Prostate gland (tissue), 2 donors: ENCODE measurements around the gene GTPBP3.

Experiments
- CTCF ChIP-seq, 4 experiments: fragments of 200-600 bp in 2 of 4; fragments of 450-650 bp in 2 of 4; sonication (generic) in 2 of 4; IDR thresholded peaks; 1 replicate in 3 of 4; 2 replicates in 1 of 4; pipeline ENCODE4 v1.5.1; 2016 to 2019; ENCODE audit warnings: antibody characterized with exemption in 4 of 4, mild to moderate bottlenecking in 2 of 4, moderate library complexity in 2 of 4
- POLR2A ChIP-seq: fragments of 450-650 bp; IDR thresholded peaks from one replicate; pipeline ENCODE4 v1.6.1; 2016; ENCODE audit warnings: antibody characterized with exemption, mild to moderate bottlenecking
- POLR2AphosphoS5 ChIP-seq: sonication (generic); formaldehyde crosslinking; IDR thresholded peaks from one replicate; pipeline ENCODE4 v1.6.1; 2017; ENCODE audit warnings: antibody characterized with exemption

DNA sequence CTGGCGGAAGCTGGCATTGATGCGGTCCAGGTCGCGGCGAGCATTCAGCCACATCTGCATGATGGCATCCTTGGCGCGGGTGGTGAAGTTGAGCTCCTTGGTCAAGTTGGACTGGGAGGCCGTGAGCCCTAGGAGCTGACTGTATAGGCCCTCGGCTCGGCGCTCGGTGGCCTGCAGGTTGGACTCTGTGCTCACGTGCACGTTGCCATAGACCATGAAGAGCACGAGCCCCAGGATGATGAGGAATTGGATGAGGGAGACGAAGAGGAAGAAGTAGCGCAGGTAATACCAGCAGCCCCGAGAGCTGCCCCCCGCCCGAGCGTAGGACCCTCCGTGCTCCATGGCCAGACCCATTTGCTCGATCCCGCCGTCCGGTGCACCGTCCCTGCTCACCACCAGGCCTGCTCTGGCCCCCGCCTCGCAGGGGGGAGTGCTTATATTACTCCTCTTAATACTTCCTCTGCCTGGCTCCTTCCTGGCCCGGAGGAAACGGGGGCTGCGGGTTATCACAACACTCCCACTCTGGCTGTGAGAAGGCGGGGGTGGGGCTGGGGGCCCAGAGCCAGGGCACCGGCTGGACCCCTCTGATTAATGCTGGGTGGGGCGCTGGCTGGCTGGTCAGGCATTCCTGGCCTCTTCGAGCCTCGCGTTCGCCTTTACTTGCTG is 39.7 kb downstream of the GTPBP3 start, which contains the start of gene PLVAP:
- TF ChIP-seq CTCF (IDR thresholded peaks at IDR 0.05) (no peak), POLR2AphosphoS5 (no peak), POLR2A (no peak)
